ENCODE data around the gene MRPL52. TPM values are rescaled to one million over a fixed set of nuclear protein-coding genes. Genes with fewer than 3 reads are reported as not detected.
A peak's percentile ranks its signal among the peaks of the same experiment; 100 is the strongest.

The MRPL52 gene
- polyA plus RNA-seq, 2 of the 4 experiments (the other 2 are of a cell fraction): 116 to 172 TPM

DNA sequence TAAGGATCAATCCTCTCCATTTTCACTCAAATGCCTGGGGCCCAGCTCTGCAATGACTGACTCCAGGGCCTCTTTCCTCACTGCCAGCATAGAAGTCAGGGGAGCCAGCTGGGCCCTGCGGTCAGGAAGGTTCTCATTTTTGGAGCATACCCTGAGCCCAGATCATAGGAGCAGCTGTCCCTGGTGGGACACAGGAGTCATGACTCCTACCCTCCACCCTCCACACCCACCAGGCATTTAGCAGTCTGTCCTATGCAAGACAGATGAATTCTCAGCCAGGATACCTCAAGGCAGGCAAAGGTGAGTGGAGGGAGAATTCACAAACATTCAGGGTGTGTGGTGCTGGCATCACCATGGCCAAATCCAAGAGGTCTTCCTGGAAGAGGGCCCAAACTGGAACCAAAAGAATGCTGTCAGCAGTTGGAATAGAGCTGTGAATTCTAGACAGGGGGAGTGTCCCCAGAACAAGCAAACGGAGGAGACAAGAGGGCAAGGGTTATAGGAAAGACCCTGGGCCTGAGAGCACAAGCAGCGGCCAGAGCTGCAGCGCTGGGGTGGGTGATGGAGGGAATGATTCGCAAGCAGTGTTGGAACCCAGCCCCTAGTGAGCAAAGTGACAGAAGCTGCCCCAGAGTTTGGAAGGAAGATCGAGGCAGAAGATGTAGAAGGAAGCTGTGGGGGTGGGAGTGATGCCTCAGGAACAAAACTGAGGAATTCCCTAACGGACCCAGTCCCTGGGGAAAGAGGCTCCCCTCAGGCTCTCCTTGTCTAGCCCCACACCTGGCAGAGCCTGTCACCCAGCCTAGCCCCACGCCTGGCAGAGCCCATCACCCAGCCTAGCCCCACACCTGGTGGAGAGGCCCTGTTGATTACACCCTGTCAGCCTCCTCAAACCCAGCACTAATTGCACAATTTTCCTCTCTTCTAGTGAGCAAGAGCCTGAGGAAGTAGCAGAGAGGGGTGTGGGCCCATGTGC lies 48.9 kb downstream of the MRPL52 start:
- FAIRE-seq (no peak), ATAC-seq (no peak), DNase-seq (ENCODE audit: low read depth in 1 of 2, low spot score in 1 of 2) (no peak)
- no peak overlapping the region for H3K4me3 ChIP-seq
- WGBS (ENCODE audit: missing lambda C conversion rate): 88% methylated on average over 8 of the region's 8 CpGs
- no peak overlapping the region for H3K4me2 ChIP-seq
- no peaks in the 10 kb centered on the region for H3K9me3 ChIP-seq
- POLR2A ChIA-PET: no interaction called here
- CTCF ChIA-PET: interaction anchor here (0.7 to 23.1 kb wide), 4 partner anchors 17 to 322 kb away, joined by 3 to 368 read pairs (median 5); no protein-coding TSS in a partner anchor
- H3K4me1 ChIP-seq: no peaks in the 10 kb centered on the region; the same call in 2 of the 3 replicates
- peak; percentile 52 for TF ChIP-seq ZFP36 (IDR thresholded peaks at IDR 0.05; ENCODE audit: borderline replicate concordance, partially characterized antibody)
- TF ChIP-seq USF2 (IDR thresholded peaks at IDR 0.05): no peak
- H3K27ac ChIP-seq: no peak overlapping the region

GRCh38 chr14:22882064-22882463 lies 52.4 kb downstream of the MRPL52 start:
- H3K27ac ChIP-seq: no peak overlapping the region
- POLR2A ChIA-PET: interaction anchor here (1.0 kb wide), 1 partner anchor 11 kb away, joined by 3 read pairs; the partner anchor contains the start of gene LRP10
- no peaks in the 10 kb centered on the region for H3K9me3 ChIP-seq
- H3K4me3 ChIP-seq: no peak overlapping the region
- 67% methylated on average over 7 of the region's 7 CpGs for WGBS (ENCODE audit: missing lambda C conversion rate)
- peaks cover 7% of the 10 kb centered on the region; the same call in 1 of the 3 replicates for H3K4me1 ChIP-seq
- FAIRE-seq (no peak), ATAC-seq (no peak), DNase-seq (ENCODE audit: low read depth in 1 of 2, low spot score in 1 of 2) (no peak)
- CTCF ChIA-PET: interaction anchor here (0.7 to 23.1 kb wide), 10 partner anchors 9 to 326 kb away, joined by 3 to 368 read pairs (median 8); partner anchors contain the start of genes CDH24, LRP10 and PRMT5
- TF ChIP-seq HOXA7 (CRISPR knock-in tag; IDR thresholded peaks at IDR 0.05) (no peak), RCOR1 (IDR thresholded peaks at IDR 0.05; ENCODE audit: low read depth, low read length) (no peak), RARB (CRISPR knock-in tag; IDR thresholded peaks at IDR 0.05) (no peak), HOXB13 (CRISPR knock-in tag; IDR thresholded peaks at IDR 0.05; ENCODE audit: low read depth) (no peak), ESRRA (IDR thresholded peaks at IDR 0.05; ENCODE audit: borderline replicate concordance, low read length) (no peak), FOSL2 (IDR thresholded peaks at IDR 0.05) (no peak), FOSL2 (CRISPR knock-in tag; IDR thresholded peaks at IDR 0.05) (no peak), POLR2AphosphoS2 (conservative IDR thresholded peaks at IDR 0.05; ENCODE audit: low read length) (no peak), SMC3 (IDR thresholded peaks at IDR 0.05) (no peak)
- TF ChIP-seq, protein P1, sequence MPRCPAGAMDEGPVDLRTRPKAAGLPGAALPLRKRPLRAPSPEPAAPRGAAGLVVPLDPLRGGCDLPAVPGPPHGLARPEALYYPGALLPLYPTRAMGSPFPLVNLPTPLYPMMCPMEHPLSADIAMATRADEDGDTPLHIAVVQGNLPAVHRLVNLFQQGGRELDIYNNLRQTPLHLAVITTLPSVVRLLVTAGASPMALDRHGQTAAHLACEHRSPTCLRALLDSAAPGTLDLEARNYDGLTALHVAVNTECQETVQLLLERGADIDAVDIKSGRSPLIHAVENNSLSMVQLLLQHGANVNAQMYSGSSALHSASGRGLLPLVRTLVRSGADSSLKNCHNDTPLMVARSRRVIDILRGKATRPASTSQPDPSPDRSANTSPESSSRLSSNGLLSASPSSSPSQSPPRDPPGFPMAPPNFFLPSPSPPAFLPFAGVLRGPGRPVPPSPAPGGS (IDR thresholded peaks at IDR 0.05): no peak
- TF ChIP-seq, protein P2, sequence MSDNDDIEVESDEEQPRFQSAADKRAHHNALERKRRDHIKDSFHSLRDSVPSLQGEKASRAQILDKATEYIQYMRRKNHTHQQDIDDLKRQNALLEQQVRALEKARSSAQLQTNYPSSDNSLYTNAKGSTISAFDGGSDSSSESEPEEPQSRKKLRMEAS (IDR thresholded peaks at IDR 0.05): no peak
- TF ChIP-seq, protein P3, sequence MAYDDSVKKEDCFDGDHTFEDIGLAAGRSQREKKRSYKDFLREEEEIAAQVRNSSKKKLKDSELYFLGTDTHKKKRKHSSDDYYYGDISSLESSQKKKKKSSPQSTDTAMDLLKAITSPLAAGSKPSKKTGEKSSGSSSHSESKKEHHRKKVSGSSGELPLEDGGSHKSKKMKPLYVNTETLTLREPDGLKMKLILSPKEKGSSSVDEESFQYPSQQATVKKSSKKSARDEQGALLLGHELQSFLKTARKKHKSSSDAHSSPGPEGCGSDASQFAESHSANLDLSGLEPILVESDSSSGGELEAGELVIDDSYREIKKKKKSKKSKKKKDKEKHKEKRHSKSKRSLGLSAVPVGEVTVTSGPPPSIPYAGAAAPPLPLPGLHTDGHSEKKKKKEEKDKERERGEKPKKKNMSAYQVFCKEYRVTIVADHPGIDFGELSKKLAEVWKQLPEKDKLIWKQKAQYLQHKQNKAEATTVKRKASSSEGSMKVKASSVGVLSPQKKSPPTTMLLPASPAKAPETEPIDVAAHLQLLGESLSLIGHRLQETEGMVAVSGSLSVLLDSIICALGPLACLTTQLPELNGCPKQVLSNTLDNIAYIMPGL (CRISPR knock-in tag; IDR thresholded peaks at IDR 0.05; ENCODE audit: borderline replicate concordance): no peak
- no peak overlapping the region for H3K4me2 ChIP-seq

- WGBS (ENCODE audit: missing lambda C conversion rate): 70% methylated on average over 6 of the region's 6 CpGs
- FAIRE-seq (no peak), DNase-seq (ENCODE audit: low read depth in 1 of 2, low spot score in 1 of 2) (peak in 1 of 2 experiments; percentile 27), ATAC-seq (no peak)
- H3K9me3 ChIP-seq: no peaks in the 10 kb centered on the region
- peaks cover 8% of the 10 kb centered on the region; the same call in 2 of the 3 replicates for H3K4me1 ChIP-seq
- CTCF ChIA-PET: interaction anchor here (0.7 to 23.1 kb wide), 13 partner anchors 10 to 327 kb away, joined by 3 to 368 read pairs (median 5); partner anchors contain the start of genes CDH24, DAD1, LRP10 and PRMT5
- POLR2A ChIA-PET: interaction anchor here (0.6 to 1.0 kb wide), 3 partner anchors 9 to 114 kb away, joined by 3 to 5 read pairs (median 3); partner anchors contain the start of gene LRP10
- no peak overlapping the region for H3K4me2 ChIP-seq
- H3K27ac ChIP-seq: no peak overlapping the region
- H3K4me3 ChIP-seq: no peak overlapping the region
- no peak for TF ChIP-seq EHF (CRISPR knock-in tag; IDR thresholded peaks at IDR 0.05)
- TF ChIP-seq HEYL (CRISPR knock-in tag; IDR thresholded peaks at IDR 0.05): no peak
- TF ChIP-seq, protein P4, sequence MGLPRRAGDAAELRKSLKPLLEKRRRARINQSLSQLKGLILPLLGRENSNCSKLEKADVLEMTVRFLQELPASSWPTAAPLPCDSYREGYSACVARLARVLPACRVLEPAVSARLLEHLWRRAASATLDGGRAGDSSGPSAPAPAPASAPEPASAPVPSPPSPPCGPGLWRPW (IDR thresholded peaks at IDR 0.05): no peak
- TF ChIP-seq FOSB (CRISPR knock-in tag; IDR thresholded peaks at IDR 0.05): no peak
- TF ChIP-seq CBX2 (IDR thresholded peaks at IDR 0.05; ENCODE audit: borderline replicate concordance, low read depth): no peak
- TF ChIP-seq MAZ (IDR thresholded peaks at IDR 0.05; ENCODE audit: borderline replicate concordance, low read depth, low read length): no peak
- no peak for TF ChIP-seq NFE2L2 (conservative IDR thresholded peaks at IDR 0.05; ENCODE audit: low read length)
- TF ChIP-seq POLR2A (IDR thresholded peaks at IDR 0.05; ENCODE audit: low read length): no peak
- TF ChIP-seq FOSL2 (IDR thresholded peaks at IDR 0.05): no peak
- no peak for TF ChIP-seq FOSL2 (CRISPR knock-in tag; IDR thresholded peaks at IDR 0.05)
- TF ChIP-seq, protein P2 (IDR thresholded peaks at IDR 0.05): no peak
- no peak for TF ChIP-seq JUN (IDR thresholded peaks at IDR 0.05)
- no peak for TF ChIP-seq ZSCAN20 (CRISPR knock-in tag; IDR thresholded peaks at IDR 0.05)
- no peak for TF ChIP-seq KDM5A (IDR thresholded peaks at IDR 0.05)
- no peak for TF ChIP-seq NR3C1 (IDR thresholded peaks at IDR 0.05)
- no peak for TF ChIP-seq ESRRA (IDR thresholded peaks at IDR 0.05; ENCODE audit: borderline replicate concordance, low read length)
- no peak for TF ChIP-seq POLR2AphosphoS2 (conservative IDR thresholded peaks at IDR 0.05; ENCODE audit: low read length)
These were observed 53.0 kb downstream of the MRPL52 start for GRCh38 chr14:22882529-22883172.

Data from A549 (cell line).